Measurements from ENCODE around the gene BCL2L13.
"Not testable (repeated sequence)": the region's sequence is repeated elsewhere in the genome, so short reads cannot be mapped to it uniquely, and the experiment has no call there.

BCL2L13 gene

GRCh38 chr22:17694193-17694592 lies 55.6 kb downstream of the BCL2L13 start:
- H3K27ac ChIP-seq (ENCODE audit: low read depth, low read length): no peak overlapping the region
- no peak overlapping the region for H3K9ac ChIP-seq (ENCODE audit: low read depth, low read length)
- no peaks in the 10 kb centered on the region for H3K27me3 ChIP-seq (ENCODE audit: control insufficient read depth, insufficient read depth, low read length)
- H3K9me3 ChIP-seq (ENCODE audit: control insufficient read depth, insufficient read depth, low read length): no peaks in the 10 kb centered on the region
- no peak overlapping the region for H3K4me3 ChIP-seq (ENCODE audit: low read depth, low read length)
- H3K36me3 ChIP-seq (ENCODE audit: control insufficient read depth, insufficient read depth, low read length): peaks cover 21% of the 10 kb centered on the region
- peaks cover under 1% of the 10 kb centered on the region; the same call in 1 of the 2 replicates for H3K4me1 ChIP-seq (ENCODE audit: control insufficient read depth, insufficient read depth, low read length)

- Histone ChIP-seq H3K9me3 (ENCODE audit: control insufficient read depth, insufficient read depth, low read length) (no peaks in the 10 kb centered on the region), H3K4me1 (ENCODE audit: control insufficient read depth, insufficient read depth, low read length) (peaks cover 6% of the 10 kb centered on the region; the same call in 1 of the 2 replicates), H3K27ac (ENCODE audit: low read depth, low read length) (no peak overlapping the region), H3K9ac (ENCODE audit: low read depth, low read length) (no peak overlapping the region), H3K36me3 (ENCODE audit: control insufficient read depth, insufficient read depth, low read length) (peaks cover 20% of the 10 kb centered on the region), H3K4me3 (ENCODE audit: low read depth, low read length) (no peak overlapping the region), H3K27me3 (ENCODE audit: control insufficient read depth, insufficient read depth, low read length) (no peaks in the 10 kb centered on the region)
Observed at GRCh38 chr22:17694752-17695151, 56.2 kb downstream of the BCL2L13 start.

- Histone ChIP-seq H3K4me3 (ENCODE audit: low read depth, low read length) (no peak overlapping the region), H3K27me3 (ENCODE audit: control insufficient read depth, insufficient read depth, low read length) (no peaks in the 10 kb centered on the region), H3K9me3 (ENCODE audit: control insufficient read depth, insufficient read depth, low read length) (no peaks in the 10 kb centered on the region), H3K27ac (ENCODE audit: low read depth, low read length) (no peak overlapping the region), H3K36me3 (ENCODE audit: control insufficient read depth, insufficient read depth, low read length) (peaks cover 20% of the 10 kb centered on the region), H3K4me1 (ENCODE audit: control insufficient read depth, insufficient read depth, low read length) (peaks cover 18% of the 10 kb centered on the region), H3K9ac (ENCODE audit: low read depth, low read length) (no peak overlapping the region)
Observed at GRCh38 chr22:17695986-17696385, 57.4 kb downstream of the BCL2L13 start.

- not testable (repeated sequence) for H3K27ac ChIP-seq (ENCODE audit: low read depth, low read length); H3K9me3 ChIP-seq (ENCODE audit: control insufficient read depth, insufficient read depth, low read length); H3K27me3 ChIP-seq (ENCODE audit: control insufficient read depth, insufficient read depth, low read length); H3K9ac ChIP-seq (ENCODE audit: low read depth, low read length); H3K4me3 ChIP-seq (ENCODE audit: low read depth, low read length)
- Histone ChIP-seq H3K36me3 (ENCODE audit: control insufficient read depth, insufficient read depth, low read length) (peaks cover 19% of the 10 kb centered on the region), H3K4me1 (ENCODE audit: control insufficient read depth, insufficient read depth, low read length) (peaks cover 23% of the 10 kb centered on the region)
Observed at GRCh38 chr22:17697196-17697595, 58.6 kb downstream of the BCL2L13 start.

GRCh38 chr22:17698276-17698675 lies 59.7 kb downstream of the BCL2L13 start:
- not testable (repeated sequence) for H3K27ac ChIP-seq (ENCODE audit: low read depth, low read length); H3K4me3 ChIP-seq (ENCODE audit: low read depth, low read length); H3K27me3 ChIP-seq (ENCODE audit: control insufficient read depth, insufficient read depth, low read length); H3K9me3 ChIP-seq (ENCODE audit: control insufficient read depth, insufficient read depth, low read length); H3K9ac ChIP-seq (ENCODE audit: low read depth, low read length)
- H3K36me3 ChIP-seq (ENCODE audit: control insufficient read depth, insufficient read depth, low read length): peaks cover 23% of the 10 kb centered on the region
- H3K4me1 ChIP-seq (ENCODE audit: control insufficient read depth, insufficient read depth, low read length): peaks cover 23% of the 10 kb centered on the region

- Histone ChIP-seq H3K4me1 (ENCODE audit: control insufficient read depth, insufficient read depth, low read length) (peaks cover 23% of the 10 kb centered on the region), H3K9me3 (ENCODE audit: control insufficient read depth, insufficient read depth, low read length) (no peaks in the 10 kb centered on the region), H3K4me3 (ENCODE audit: low read depth, low read length) (no peak overlapping the region), H3K27ac (ENCODE audit: low read depth, low read length) (no peak overlapping the region), H3K27me3 (ENCODE audit: control insufficient read depth, insufficient read depth, low read length) (no peaks in the 10 kb centered on the region), H3K36me3 (ENCODE audit: control insufficient read depth, insufficient read depth, low read length) (peaks cover 28% of the 10 kb centered on the region), H3K9ac (ENCODE audit: low read depth, low read length) (no peak overlapping the region)
Observed at GRCh38 chr22:17698948-17699347, 60.4 kb downstream of the BCL2L13 start.

GRCh38 chr22:17699696-17700340 lies 61.3 kb downstream of the BCL2L13 start:
- no peak overlapping the region for H3K9ac ChIP-seq (ENCODE audit: low read depth, low read length)
- no peaks in the 10 kb centered on the region for H3K9me3 ChIP-seq (ENCODE audit: control insufficient read depth, insufficient read depth, low read length)
- H3K4me3 ChIP-seq (ENCODE audit: low read depth, low read length): peak overlapping the region; percentile 3; the same call in 1 of the 2 replicates
- no peaks in the 10 kb centered on the region for H3K27me3 ChIP-seq (ENCODE audit: control insufficient read depth, insufficient read depth, low read length)
- peaks cover 27% of the 10 kb centered on the region for H3K36me3 ChIP-seq (ENCODE audit: control insufficient read depth, insufficient read depth, low read length)
- H3K4me1 ChIP-seq (ENCODE audit: control insufficient read depth, insufficient read depth, low read length): peaks cover 23% of the 10 kb centered on the region
- H3K27ac ChIP-seq (ENCODE audit: low read depth, low read length): peak overlapping the region; percentile 77

GRCh38 chr22:17700778-17701177 lies 62.2 kb downstream of the BCL2L13 start:
- Histone ChIP-seq H3K9ac (ENCODE audit: low read depth, low read length) (no peak overlapping the region), H3K27ac (ENCODE audit: low read depth, low read length) (peak overlapping the region; percentile 77), H3K36me3 (ENCODE audit: control insufficient read depth, insufficient read depth, low read length) (peaks cover 22% of the 10 kb centered on the region), H3K4me1 (ENCODE audit: control insufficient read depth, insufficient read depth, low read length) (peaks cover 23% of the 10 kb centered on the region), H3K27me3 (ENCODE audit: control insufficient read depth, insufficient read depth, low read length) (no peaks in the 10 kb centered on the region), H3K4me3 (ENCODE audit: low read depth, low read length) (no peak overlapping the region; the same call in 1 of the 2 replicates), H3K9me3 (ENCODE audit: control insufficient read depth, insufficient read depth, low read length) (no peaks in the 10 kb centered on the region)

- no peak overlapping the region for H3K4me3 ChIP-seq (ENCODE audit: low read depth, low read length)
Observed at GRCh38 chr22:17703811-17704210, 65.3 kb downstream of the BCL2L13 start.

GRCh38 chr22:17705546-17705945 lies 67.0 kb downstream of the BCL2L13 start:
- H3K9ac ChIP-seq (ENCODE audit: low read depth, low read length): no peak overlapping the region
- no peaks in the 10 kb centered on the region for H3K27me3 ChIP-seq (ENCODE audit: control insufficient read depth, insufficient read depth, low read length)
- H3K27ac ChIP-seq (ENCODE audit: low read depth, low read length): no peak overlapping the region
- no peak overlapping the region for H3K4me3 ChIP-seq (ENCODE audit: low read depth, low read length)
- H3K9me3 ChIP-seq (ENCODE audit: control insufficient read depth, insufficient read depth, low read length): no peaks in the 10 kb centered on the region
- peaks cover 9% of the 10 kb centered on the region for H3K4me1 ChIP-seq (ENCODE audit: control insufficient read depth, insufficient read depth, low read length)
- H3K36me3 ChIP-seq (ENCODE audit: control insufficient read depth, insufficient read depth, low read length): peaks cover 13% of the 10 kb centered on the region

More at GRCh38 chr22:17703811-17704210, 65.3 kb downstream of the BCL2L13 start:
- no peak overlapping the region for H3K27ac ChIP-seq (ENCODE audit: low read depth, low read length)
- no peaks in the 10 kb centered on the region for H3K9me3 ChIP-seq (ENCODE audit: control insufficient read depth, insufficient read depth, low read length)
- no peak overlapping the region for H3K9ac ChIP-seq (ENCODE audit: low read depth, low read length)
- peaks cover 23% of the 10 kb centered on the region for H3K4me1 ChIP-seq (ENCODE audit: control insufficient read depth, insufficient read depth, low read length)
- H3K27me3 ChIP-seq (ENCODE audit: control insufficient read depth, insufficient read depth, low read length): no peaks in the 10 kb centered on the region
- H3K36me3 ChIP-seq (ENCODE audit: control insufficient read depth, insufficient read depth, low read length): peaks cover 13% of the 10 kb centered on the region

- Histone ChIP-seq H3K9me3 (ENCODE audit: control insufficient read depth, insufficient read depth, low read length) (no peaks in the 10 kb centered on the region), H3K9ac (ENCODE audit: low read depth, low read length) (peak overlapping the region; percentile 64), H3K36me3 (ENCODE audit: control insufficient read depth, insufficient read depth, low read length) (peaks cover 13% of the 10 kb centered on the region), H3K27ac (ENCODE audit: low read depth, low read length) (peak overlapping the region; percentile 52), H3K4me3 (ENCODE audit: low read depth, low read length) (no peak overlapping the region), H3K27me3 (ENCODE audit: control insufficient read depth, insufficient read depth, low read length) (no peaks in the 10 kb centered on the region), H3K4me1 (ENCODE audit: control insufficient read depth, insufficient read depth, low read length) (peaks cover 2% of the 10 kb centered on the region; the same call in 1 of the 2 replicates)
Observed at GRCh38 chr22:17705951-17706900, 67.7 kb downstream of the BCL2L13 start.
